ENCODE measurements around the gene ZNF200. TPM values are rescaled to one million over a fixed set of nuclear protein-coding genes. Genes with fewer than 3 reads are reported as not detected.
A peak's percentile ranks its signal among the peaks of the same experiment; 100 is the strongest.
"Not testable (repeated sequence)": the region's sequence is repeated elsewhere in the genome, so short reads cannot be mapped to it uniquely, and the experiment has no call there.

ZNF200 gene
- total RNA-seq, 1 experiment from 2014 or later: 11.5 TPM

- in situ Hi-C loops (cut with HindIII; ENCODE audit: low pct_unique_long_range_greater_than_20kb, low sequenced_read_pairs): no loop called here
- no peak for DNase-seq (ENCODE audit: low read depth, low spot score)
Observed at GRCh38 chr16:3188675-3188924, 46.4 kb downstream of the ZNF200 start.

DNA sequence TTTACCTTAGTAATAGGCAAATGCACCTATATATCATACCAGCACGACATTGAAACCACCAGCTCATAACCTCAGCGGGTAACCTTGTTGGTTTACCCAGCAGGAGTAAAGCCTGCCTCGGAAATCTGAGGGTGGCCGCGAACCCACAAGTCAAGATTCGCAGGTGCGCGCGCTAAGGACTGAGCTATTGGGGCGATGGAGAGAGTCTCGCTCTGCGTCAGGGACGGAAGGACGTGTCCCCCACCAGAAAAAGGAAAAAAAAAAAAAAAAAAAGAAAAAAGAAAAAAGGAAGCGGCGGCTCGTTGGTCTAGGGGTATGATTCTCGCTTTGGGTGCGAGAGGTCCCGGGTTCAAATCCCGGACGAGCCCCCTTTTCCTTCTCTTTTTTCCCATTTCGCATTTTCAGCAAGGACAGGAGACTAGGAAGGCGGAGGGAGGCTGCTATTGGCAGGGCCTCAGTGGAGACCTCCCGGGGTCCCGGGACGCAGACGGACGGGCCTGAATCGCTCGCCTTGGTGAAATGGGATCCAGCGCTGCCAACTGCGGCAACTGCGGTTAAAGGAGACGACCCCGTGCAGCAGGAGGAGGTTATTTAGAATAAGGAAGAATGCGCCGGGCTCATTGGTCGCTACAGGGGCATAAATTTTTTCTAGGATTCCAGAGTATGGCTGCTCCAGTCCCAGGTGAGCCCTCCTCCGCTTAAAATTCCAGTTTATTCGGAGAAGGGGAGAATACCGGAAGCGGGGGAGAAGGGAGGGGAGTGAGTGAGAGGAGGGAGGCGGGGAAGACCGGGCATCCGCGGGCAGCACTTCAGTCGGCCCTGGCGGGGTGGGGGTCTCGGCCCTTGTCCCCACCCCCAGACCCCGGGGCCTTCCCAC lies 46.9 kb downstream of the ZNF200 start, which contains the start of gene OR1F1:
TSS of gene OR1F1 (plus strand) at position 407 of the 877 bp plus-strand sequence.
- in situ Hi-C loops (cut with HindIII; ENCODE audit: low pct_unique_long_range_greater_than_20kb, low sequenced_read_pairs): no loop called here
- DNase-seq (ENCODE audit: low read depth, low spot score): peak; percentile 65

GRCh38 chr16:3186946-3187690 lies 47.8 kb downstream of the ZNF200 start:
- no peak for DNase-seq (ENCODE audit: low read depth, low spot score)
- in situ Hi-C loops (cut with HindIII; ENCODE audit: low pct_unique_long_range_greater_than_20kb, low sequenced_read_pairs): no loop called here

- in situ Hi-C loops (cut with HindIII; ENCODE audit: low pct_unique_long_range_greater_than_20kb, low sequenced_read_pairs): no loop called here
- DNase-seq (ENCODE audit: low read depth, low spot score): no peak
Observed at GRCh38 chr16:3183445-3184139, 51.4 kb downstream of the ZNF200 start.

DNA sequence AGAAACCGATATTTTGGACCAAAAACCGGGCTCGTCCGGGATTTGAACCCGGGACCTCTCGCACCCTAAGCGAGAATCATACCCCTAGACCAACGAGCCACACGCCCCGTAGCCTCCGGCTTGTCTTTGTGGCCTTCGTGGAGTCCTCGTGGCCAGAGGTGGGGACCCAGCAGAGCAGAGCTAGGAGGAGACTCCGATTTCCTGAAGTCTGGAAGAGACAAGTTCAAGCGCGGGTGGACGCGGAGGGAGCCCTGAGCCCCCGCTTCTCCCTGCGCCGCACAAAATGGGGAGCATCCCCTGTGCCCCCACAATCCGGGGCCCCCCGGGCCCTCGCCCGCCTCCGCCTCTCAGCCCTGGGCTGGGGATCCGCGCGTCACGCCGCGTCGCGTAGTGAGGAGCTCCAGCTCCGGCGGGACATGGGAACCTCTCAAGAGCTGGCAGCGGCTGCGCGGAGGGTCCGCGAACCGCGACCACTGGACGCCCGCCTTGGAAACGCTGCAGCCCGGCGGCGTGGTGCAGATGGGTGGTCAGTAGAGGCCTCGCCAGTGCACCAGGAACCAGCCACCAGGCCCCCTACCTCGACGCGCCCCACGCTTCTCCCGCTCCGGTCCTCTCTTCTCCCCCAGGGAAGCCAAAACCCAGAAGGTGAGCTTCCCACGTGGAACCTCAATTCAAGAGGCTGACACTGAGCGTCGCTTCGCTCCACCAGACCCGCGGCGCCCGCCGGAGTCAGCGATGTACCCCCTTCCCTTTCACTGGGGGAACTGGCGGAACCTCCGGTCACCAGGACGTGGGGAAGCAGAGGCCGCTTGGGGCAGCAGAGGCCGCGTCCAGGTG lies 52.1 kb downstream of the ZNF200 start:
- in situ Hi-C loops (cut with HindIII; ENCODE audit: low pct_unique_long_range_greater_than_20kb, low sequenced_read_pairs): no loop called here
- peak; percentile 86 for DNase-seq (ENCODE audit: low read depth, low spot score)

DNA sequence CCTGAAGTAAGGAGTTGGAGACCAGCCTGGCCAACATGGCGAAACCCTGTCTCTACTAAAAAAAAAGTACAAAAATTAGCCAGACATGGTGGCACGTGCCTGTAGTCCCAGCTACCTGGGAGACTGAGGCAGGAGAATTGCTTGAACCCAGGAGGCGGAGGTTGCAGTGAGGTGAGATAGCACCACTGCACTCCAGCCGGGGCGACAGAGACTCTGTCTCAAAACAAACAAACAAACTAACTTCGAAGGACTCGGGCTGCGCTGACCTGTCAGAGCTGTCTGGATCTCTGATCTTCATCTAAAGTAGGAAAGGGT lies 52.7 kb downstream of the ZNF200 start:
- DNase-seq (ENCODE audit: low read depth, low spot score); in situ Hi-C loops (cut with HindIII; ENCODE audit: low pct_unique_long_range_greater_than_20kb, low sequenced_read_pairs): not testable (repeated sequence)

- peak; percentile 71 for DNase-seq (ENCODE audit: low read depth, low spot score)
- in situ Hi-C loops (cut with HindIII; ENCODE audit: low pct_unique_long_range_greater_than_20kb, low sequenced_read_pairs): no loop called here
Observed at GRCh38 chr16:3180445-3180878, 54.5 kb downstream of the ZNF200 start.

DNA sequence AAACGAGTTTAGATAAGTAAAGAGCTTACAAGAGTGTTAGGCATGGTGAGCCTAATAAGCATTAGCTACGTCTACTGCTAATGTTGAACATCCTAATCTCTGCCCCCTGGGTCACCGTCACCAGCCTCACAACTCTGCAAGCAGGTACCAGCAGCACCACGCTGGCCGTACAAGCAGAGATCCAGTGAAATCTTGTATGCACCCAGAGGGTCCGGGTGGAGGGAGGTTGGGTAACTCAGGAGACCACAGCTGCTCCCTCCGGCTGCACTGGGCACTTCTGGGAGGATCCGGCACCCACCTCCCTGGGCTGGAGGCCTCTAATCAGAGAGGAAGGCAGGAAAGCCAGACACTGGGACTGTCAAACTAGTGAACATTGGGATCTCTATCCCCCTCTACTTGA lies 55.3 kb downstream of the ZNF200 start:
- DNase-seq (ENCODE audit: low read depth, low spot score): no peak
- in situ Hi-C loops (cut with HindIII; ENCODE audit: low pct_unique_long_range_greater_than_20kb, low sequenced_read_pairs): no loop called here

GRCh38 chr16:3175157-3176093 lies 59.5 kb downstream of the ZNF200 start:
- in situ Hi-C loops (cut with HindIII; ENCODE audit: low pct_unique_long_range_greater_than_20kb, low sequenced_read_pairs): no loop called here
- peak; percentile 84 for DNase-seq (ENCODE audit: low read depth, low spot score)

DNA sequence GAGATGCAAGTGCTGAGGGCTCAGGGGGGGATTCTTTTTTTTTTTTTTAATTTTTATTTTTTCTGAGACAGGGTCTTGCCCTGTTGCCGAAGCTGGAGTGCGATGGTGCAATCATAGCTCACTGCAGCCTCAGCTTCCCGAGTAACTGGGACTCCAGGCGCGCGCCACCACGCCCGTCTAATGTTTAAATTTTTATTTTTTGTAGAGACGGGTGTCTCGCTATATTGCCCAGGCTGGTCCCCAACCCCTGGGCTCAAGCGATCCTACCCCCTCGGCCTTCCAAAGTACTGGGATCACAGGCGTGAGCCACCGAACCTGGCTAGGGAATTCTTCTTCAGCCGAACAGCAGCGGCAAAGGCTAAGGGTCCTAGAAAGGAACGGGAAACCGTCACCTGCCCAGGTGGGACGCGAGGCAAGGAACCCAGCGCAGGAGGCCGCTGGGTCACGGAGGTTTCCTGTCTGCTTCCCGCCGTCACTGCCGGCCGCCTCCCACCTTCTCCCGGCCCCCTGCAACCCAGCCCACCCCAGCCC lies 60.3 kb downstream of the ZNF200 start:
- in situ Hi-C loops (cut with HindIII; ENCODE audit: low pct_unique_long_range_greater_than_20kb, low sequenced_read_pairs): no loop called here
- DNase-seq (ENCODE audit: low read depth, low spot score): no peak

DNA sequence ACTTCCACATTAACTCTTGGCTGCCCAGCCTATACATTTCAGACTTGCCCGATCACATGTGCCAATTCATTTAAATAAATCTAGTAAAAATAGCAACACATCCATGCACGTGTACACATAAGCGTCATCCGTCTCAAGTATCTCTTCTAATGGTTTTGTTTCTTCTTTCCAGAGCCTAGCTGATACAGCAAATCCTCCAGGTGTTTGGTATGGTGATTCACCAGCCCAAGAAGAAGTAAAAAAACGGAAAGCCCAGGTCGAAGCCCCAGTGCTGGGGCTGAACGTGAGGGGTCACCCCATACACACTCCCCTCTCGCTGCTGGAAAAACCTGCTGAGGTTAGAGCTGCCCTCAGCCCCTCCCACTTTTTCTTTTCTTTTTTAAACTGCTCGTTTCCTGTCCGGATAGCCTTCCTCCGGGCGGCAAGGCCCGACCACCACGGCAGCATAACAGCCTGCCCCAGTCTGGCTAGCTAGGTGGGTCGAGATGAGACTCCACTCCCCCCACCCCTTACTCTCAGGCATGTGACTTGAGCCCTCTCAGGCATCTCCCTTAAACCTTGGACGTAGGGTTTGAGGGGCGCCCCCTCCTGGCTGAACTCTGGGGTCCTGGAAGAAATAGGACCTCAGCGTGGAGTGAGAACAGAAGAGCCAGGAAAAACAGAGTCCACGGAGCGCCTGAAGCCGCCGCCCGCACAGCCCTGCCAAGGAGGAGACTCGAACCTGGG lies 60.9 kb downstream of the ZNF200 start:
- peak; percentile 80 for DNase-seq (ENCODE audit: low read depth, low spot score)
- in situ Hi-C loops (cut with HindIII; ENCODE audit: low pct_unique_long_range_greater_than_20kb, low sequenced_read_pairs): no loop called here

Other genes with a start within 250 kb of the ZNF200 start
- gene CLDN9, start 222.2 kb downstream of the ZNF200 start, total RNA-seq (2014; rRNA removed; shearing (Covaris generic)): not detected in 2 replicates
- not detected in 2 replicates for gene CLDN6, start 217.0 kb downstream of the ZNF200 start, total RNA-seq (2014; rRNA removed; shearing (Covaris generic))
- 34.3 and 41.2 TPM in 2 replicates for gene TNFRSF12A, start 214.8 kb downstream of the ZNF200 start, total RNA-seq (2014; rRNA removed; shearing (Covaris generic))
- 11.0 and 12.3 TPM in 2 replicates for gene HCFC1R1, start 211.2 kb downstream of the ZNF200 start, total RNA-seq (2014; rRNA removed; shearing (Covaris generic))
- gene THOC6, start 211.1 kb downstream of the ZNF200 start, total RNA-seq (2014; rRNA removed; shearing (Covaris generic)): 15.4 and 24.3 TPM in 2 replicates
- gene BICDL2, start 198.2 kb downstream of the ZNF200 start, total RNA-seq (2014; rRNA removed; shearing (Covaris generic)): 0.24 and 0.29 TPM in 2 replicates
- gene MMP25, start 188.6 kb downstream of the ZNF200 start, total RNA-seq (2014; rRNA removed; shearing (Covaris generic)): 0.03 TPM in 1 of 2 replicates, not detected in the other
- gene IL32, start 169.5 kb downstream of the ZNF200 start, total RNA-seq (2014; rRNA removed; shearing (Covaris generic)): not detected in 2 replicates
- gene ZSCAN10, start 135.9 kb downstream of the ZNF200 start, total RNA-seq (2014; rRNA removed; shearing (Covaris generic)): 0.13 TPM in 1 of 2 replicates, not detected in the other
- gene ZNF205, start 122.6 kb downstream of the ZNF200 start, total RNA-seq (2014; rRNA removed; shearing (Covaris generic)): 13.6 and 14.3 TPM in 2 replicates
- 0.85 and 1.8 TPM in 2 replicates for gene ZNF213, start 100.1 kb downstream of the ZNF200 start, total RNA-seq (2014; rRNA removed; shearing (Covaris generic))
- 0.21 TPM in 1 of 2 replicates, not detected in the other for gene OR1F1, start 47.0 kb downstream of the ZNF200 start, total RNA-seq (2014; rRNA removed; shearing (Covaris generic))
- not detected in 2 replicates for gene MEFV, start 21.5 kb upstream of the ZNF200 start, total RNA-seq (2014; rRNA removed; shearing (Covaris generic))
- 42.9 and 48.0 TPM in 2 replicates for gene ZNF263, start 48.3 kb upstream of the ZNF200 start, total RNA-seq (2014; rRNA removed; shearing (Covaris generic))
- 2.8 and 3.6 TPM in 2 replicates for gene TIGD7, start 70.3 kb upstream of the ZNF200 start, total RNA-seq (2014; rRNA removed; shearing (Covaris generic))
- 17.2 and 17.6 TPM in 2 replicates for gene ZNF75A, start 70.3 kb upstream of the ZNF200 start, total RNA-seq (2014; rRNA removed; shearing (Covaris generic))
- gene OR2C1, start 120.7 kb upstream of the ZNF200 start, total RNA-seq (2014; rRNA removed; shearing (Covaris generic)): not detected in 2 replicates
- gene ZSCAN32, start 165.8 kb upstream of the ZNF200 start, total RNA-seq (2014; rRNA removed; shearing (Covaris generic)): 9.0 and 13.3 TPM in 2 replicates
- 11.6 and 13.4 TPM in 2 replicates for gene ZNF174, start 166.1 kb upstream of the ZNF200 start, total RNA-seq (2014; rRNA removed; shearing (Covaris generic))
- gene ZNF597, start 208.3 kb upstream of the ZNF200 start, total RNA-seq (2014; rRNA removed; shearing (Covaris generic)): 2.8 and 3.1 TPM in 2 replicates
- 4.7 and 5.2 TPM in 2 replicates for gene NAA60, start 208.5 kb upstream of the ZNF200 start, total RNA-seq (2014; rRNA removed; shearing (Covaris generic))